HG02759 (cell line): Measurements from ENCODE around the gene PLEKHG3.

Experiments
- ATAC-seq: cut with Tn5 transposase; IDR thresholded peaks from one replicate; pipeline ENCODE4 v1.9.1; 2021; ENCODE audit warnings: mild to moderate bottlenecking, moderate library complexity; ENCODE audit not compliant: unreplicated experiment

Gene PLEKHG3

GRCh38 chr14:64725261-64725815 is 21.1 kb downstream of the PLEKHG3 start:
- ATAC-seq = no peak

- ATAC-seq = no peak
Observed at GRCh38 chr14:64725879-64726584, 21.8 kb downstream of the PLEKHG3 start.

- peak; percentile 82 for ATAC-seq
Observed at GRCh38 chr14:64726585-64726890, 22.3 kb downstream of the PLEKHG3 start.

- no peak for ATAC-seq
Observed at GRCh38 chr14:64727551-64728071, 23.4 kb downstream of the PLEKHG3 start.

- no peak for ATAC-seq
Observed at GRCh38 chr14:64728106-64728505, 23.9 kb downstream of the PLEKHG3 start.

GRCh38 chr14:64728856-64729255 is 24.6 kb downstream of the PLEKHG3 start:
- no peak for ATAC-seq

- ATAC-seq = no peak
Observed at GRCh38 chr14:64729386-64730060, 25.3 kb downstream of the PLEKHG3 start.

GRCh38 chr14:64730061-64730440 is 25.8 kb downstream of the PLEKHG3 start:
- ATAC-seq = no peak

GRCh38 chr14:64730681-64731080 is 26.5 kb downstream of the PLEKHG3 start:
- no peak for ATAC-seq

- ATAC-seq = no peak
Observed at GRCh38 chr14:64731141-64731581, 26.9 kb downstream of the PLEKHG3 start.

GRCh38 chr14:64732066-64732465 is 27.8 kb downstream of the PLEKHG3 start:
- no peak for ATAC-seq

GRCh38 chr14:64732536-64733120 is 28.4 kb downstream of the PLEKHG3 start:
- no peak for ATAC-seq

- no peak for ATAC-seq
Observed at GRCh38 chr14:64733321-64733720, 29.1 kb downstream of the PLEKHG3 start.

GRCh38 chr14:64733899-64734298 is 29.7 kb downstream of the PLEKHG3 start:
- no peak for ATAC-seq

- ATAC-seq = no peak
Observed at GRCh38 chr14:64734990-64735389, 30.8 kb downstream of the PLEKHG3 start.

- no peak for ATAC-seq
Observed at GRCh38 chr14:64736271-64737169, 32.3 kb downstream of the PLEKHG3 start.

GRCh38 chr14:64737391-64738280 is 33.4 kb downstream of the PLEKHG3 start:
- ATAC-seq = no peak

GRCh38 chr14:64738281-64738804 is 34.1 kb downstream of the PLEKHG3 start:
- ATAC-seq = no peak

GRCh38 chr14:64741200-64741599 is 37.0 kb downstream of the PLEKHG3 start:
- ATAC-seq = no peak
